Fibroblast of lung (primary cell): Measurements from ENCODE around the gene IL6R. TPM values are rescaled to one million over a fixed set of nuclear protein-coding genes. Genes with fewer than 3 reads are reported as not detected.

ENCODE experiments used
- DNase-seq, 2 donors: peaks; one replicate each; pipeline versions ENCODE4 v3.0.0 to v3.0.0-alpha.2; 2010; ENCODE audit warnings: low read depth in 2 of 2
- H2AFZ ChIP-seq: 2 replicates; pipeline ENCODE4 v1.5.1; 2012; ENCODE audit warnings: low read length, control low read depth, inconsistent platforms
- H3K27ac ChIP-seq: 2 replicates; pipeline ENCODE4 v1.5.1; 2011; ENCODE audit warnings: low read length, control low read depth; ENCODE audit not compliant: insufficient read depth
- H3K27me3 ChIP-seq: 2 replicates; pipeline ENCODE4 v1.5.1; 2011; ENCODE audit warnings: mild to moderate bottlenecking, low read length; ENCODE audit not compliant: control insufficient read depth, insufficient read depth
- H3K36me3 ChIP-seq: 2 replicates; pipeline ENCODE4 v1.5.1; 2011; ENCODE audit warnings: low read length; ENCODE audit not compliant: control insufficient read depth, insufficient read depth
- H3K4me1 ChIP-seq: 2 replicates; pipeline ENCODE4 v1.5.1; 2011; ENCODE audit warnings: low read length; ENCODE audit not compliant: control insufficient read depth, insufficient read depth; ENCODE audit errors: extremely low read depth
- H3K4me2 ChIP-seq: 2 replicates; pipeline ENCODE4 v1.5.1; 2011; ENCODE audit warnings: low read length, control low read depth; ENCODE audit not compliant: insufficient read depth; ENCODE audit errors: extremely low read depth
- H3K4me3 ChIP-seq, 4 experiments: fragments of 200-600 bp in 1 of 4; sonication (generic) in 1 of 4; replicated peaks in 1 of 4; 2 replicates each; pipeline ENCODE4 v1.5.1; 2011 to 2016; ENCODE audit warnings: low read length in 4 of 4, low read depth in 3 of 4, mild to moderate bottlenecking in 3 of 4, control low read depth in 2 of 4, inconsistent platforms in 1 of 4, mixed read lengths in 1 of 4; ENCODE audit not compliant: insufficient read depth in 1 of 4; ENCODE audit errors: control extremely low read depth in 1 of 4
- H3K79me2 ChIP-seq: 2 replicates; pipeline ENCODE4 v1.5.1; 2012; ENCODE audit warnings: mild to moderate bottlenecking, low read length, inconsistent platforms; ENCODE audit not compliant: control insufficient read depth, insufficient read depth
- H3K9ac ChIP-seq: 2 replicates; pipeline ENCODE4 v1.5.1; 2011; ENCODE audit warnings: mild to moderate bottlenecking, low read length, control low read depth; ENCODE audit not compliant: insufficient read depth
- H3K9me3 ChIP-seq: 2 replicates; pipeline ENCODE4 v1.5.1; 2012; ENCODE audit warnings: low read depth, low read length; ENCODE audit not compliant: control insufficient read depth, insufficient read depth
- H4K20me1 ChIP-seq: 2 replicates; pipeline ENCODE4 v1.5.1; 2011; ENCODE audit warnings: low read length; ENCODE audit not compliant: control insufficient read depth, insufficient read depth; ENCODE audit errors: extremely low read depth
- EZH2 ChIP-seq: IDR thresholded peaks from 2 replicates; pipeline ENCODE4 v1.5.1; 2012; ENCODE audit warnings: low read length, control low read depth, mild to moderate bottlenecking; ENCODE audit errors: missing control alignments
- polyA plus RNA-seq, 2 donors: library from polyadenylated mRNA; depleted of rRNA in 1 of 2; stranded (reverse) in 1 of 2; unstranded in 1 of 2; fragments of >200 nt; gene quantifications; 2 replicates each; pipeline ENCODE4 v1.2.1, GENCODE V29; 2011 to 2012; ENCODE audit warnings: missing spikeins in 1 of 2
- total RNA-seq: library from RNA; depleted of rRNA; stranded (reverse); fragments of >200 nt; gene quantifications from 2 replicates; pipeline ENCODE4 v1.2.1, GENCODE V29; 2014
- TF ChIP-seq, protein P1 (sequence below), 2 donors: IDR thresholded peaks in 1 of 2; conservative IDR thresholded peaks in 1 of 2; 1 replicate in 1 of 2; 2 replicates in 1 of 2; pipeline ENCODE4 v1.5.1; 2011 to 2012; ENCODE audit warnings: low read length in 2 of 2, control low read depth in 1 of 2, inconsistent platforms in 1 of 2, low read depth in 1 of 2, mild to moderate bottlenecking in 1 of 2

Gene IL6R
- total and polyA plus RNA-seq, 2 donors (not counting 1 experiment from before 2014, with no cell fraction given), result 21.0 to 22.7 TPM

DNA sequence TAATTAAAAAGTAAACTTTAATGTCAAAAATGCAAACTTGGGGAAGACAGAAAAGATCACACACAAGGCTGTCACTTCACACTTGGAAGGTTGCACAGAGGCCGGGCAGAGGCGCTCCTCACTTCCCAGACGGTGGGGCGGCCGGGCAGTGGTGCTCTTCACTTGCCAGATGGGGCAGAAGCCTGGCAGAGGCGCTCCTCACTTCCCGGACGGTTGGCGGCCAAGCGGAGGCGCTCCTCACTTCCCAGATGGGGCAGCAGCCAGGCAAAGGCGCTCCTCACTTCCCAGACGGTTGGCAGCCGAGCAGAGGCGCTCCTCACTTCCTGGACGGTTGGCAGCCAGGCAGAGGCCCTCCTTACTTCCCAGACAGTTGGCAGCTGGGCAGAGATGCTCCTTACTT is 25.8 kb upstream of the IL6R start:
- no peak for DNase-seq
- TF ChIP-seq, protein P1, sequence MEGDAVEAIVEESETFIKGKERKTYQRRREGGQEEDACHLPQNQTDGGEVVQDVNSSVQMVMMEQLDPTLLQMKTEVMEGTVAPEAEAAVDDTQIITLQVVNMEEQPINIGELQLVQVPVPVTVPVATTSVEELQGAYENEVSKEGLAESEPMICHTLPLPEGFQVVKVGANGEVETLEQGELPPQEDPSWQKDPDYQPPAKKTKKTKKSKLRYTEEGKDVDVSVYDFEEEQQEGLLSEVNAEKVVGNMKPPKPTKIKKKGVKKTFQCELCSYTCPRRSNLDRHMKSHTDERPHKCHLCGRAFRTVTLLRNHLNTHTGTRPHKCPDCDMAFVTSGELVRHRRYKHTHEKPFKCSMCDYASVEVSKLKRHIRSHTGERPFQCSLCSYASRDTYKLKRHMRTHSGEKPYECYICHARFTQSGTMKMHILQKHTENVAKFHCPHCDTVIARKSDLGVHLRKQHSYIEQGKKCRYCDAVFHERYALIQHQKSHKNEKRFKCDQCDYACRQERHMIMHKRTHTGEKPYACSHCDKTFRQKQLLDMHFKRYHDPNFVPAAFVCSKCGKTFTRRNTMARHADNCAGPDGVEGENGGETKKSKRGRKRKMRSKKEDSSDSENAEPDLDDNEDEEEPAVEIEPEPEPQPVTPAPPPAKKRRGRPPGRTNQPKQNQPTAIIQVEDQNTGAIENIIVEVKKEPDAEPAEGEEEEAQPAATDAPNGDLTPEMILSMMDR (conservative IDR thresholded peaks at IDR 0.05 in 1 of 2, IDR thresholded peaks at IDR 0.05 in 1 of 2; ENCODE audit: low read depth in 1 of 2, low read length in 2 of 2), result no peak
- no peak for TF ChIP-seq EZH2
- H3K9me3 ChIP-seq, result no peaks in the 10 kb centered on the region

DNA sequence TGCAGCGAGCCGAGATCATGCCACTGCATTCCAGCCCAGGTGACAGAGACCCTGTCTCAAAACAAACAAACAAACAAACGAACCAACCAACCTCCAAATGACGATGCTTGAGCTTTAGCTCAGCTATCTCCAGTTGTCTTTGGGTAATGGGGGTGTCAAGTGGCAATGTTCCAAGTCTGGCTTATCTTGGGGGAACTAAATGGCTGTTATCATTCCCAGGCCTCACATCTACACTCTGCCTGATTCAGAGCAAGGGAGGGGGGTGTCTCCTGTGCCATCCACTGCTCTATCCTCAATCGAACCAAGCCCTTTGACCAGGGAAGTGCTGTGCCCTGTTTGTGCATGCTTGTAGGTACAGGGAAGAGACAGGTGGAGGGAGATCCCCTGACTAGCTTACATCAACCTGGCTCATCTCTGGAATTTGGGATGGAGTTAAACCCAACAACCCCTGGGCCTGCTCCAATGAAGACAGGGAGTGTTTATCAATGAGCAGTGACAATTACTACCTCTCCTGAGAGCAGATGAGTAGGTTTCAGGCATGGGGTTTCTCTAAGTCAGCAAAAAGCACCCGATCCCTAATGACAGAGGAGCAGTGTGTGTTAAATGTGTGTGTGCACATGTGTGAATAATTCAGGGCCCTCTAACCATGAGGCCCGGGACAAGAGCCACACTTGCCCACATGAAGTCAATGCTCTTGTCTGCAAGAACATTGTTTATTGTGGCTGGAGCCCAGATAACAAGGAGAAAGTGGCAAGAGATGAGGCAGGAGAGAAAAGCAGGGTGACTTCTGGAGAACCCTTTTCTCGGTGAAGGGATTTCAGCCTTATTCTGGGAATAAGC is 20.3 kb upstream of the IL6R start:
- Histone ChIP-seq H4K20me1 (no peaks in the 10 kb centered on the region), H3K4me1 (no peaks in the 10 kb centered on the region), H3K79me2 (no peaks in the 10 kb centered on the region), H3K9ac (no peak overlapping the region), H3K27ac (no peak overlapping the region), H3K36me3 (no peaks in the 10 kb centered on the region), H3K4me2 (no peak overlapping the region), H3K4me3 (no peak overlapping the region), H3K27me3 (peaks cover 8% of the 10 kb centered on the region), H3K9me3 (no peaks in the 10 kb centered on the region), H2AFZ (no peak overlapping the region)
- no peak for DNase-seq
- TF ChIP-seq, protein P1 (conservative IDR thresholded peaks at IDR 0.05 in 1 of 2, IDR thresholded peaks at IDR 0.05 in 1 of 2; ENCODE audit: low read depth in 1 of 2, low read length in 2 of 2), result no peak

More for the DNA sequence above, 25.8 kb upstream of the IL6R start:
- no peak overlapping the region for H2AFZ ChIP-seq
- no peaks in the 10 kb centered on the region for H3K4me1 ChIP-seq
- no peaks in the 10 kb centered on the region for H3K79me2 ChIP-seq
- H3K4me3 ChIP-seq, result no peak overlapping the region
- no peaks in the 10 kb centered on the region for H3K27me3 ChIP-seq
- H3K36me3 ChIP-seq, result no peaks in the 10 kb centered on the region
- no peak overlapping the region for H3K27ac ChIP-seq
- H3K4me2 ChIP-seq, result no peak overlapping the region
- no peaks in the 10 kb centered on the region for H4K20me1 ChIP-seq
- H3K9ac ChIP-seq, result no peak overlapping the region

DNA sequence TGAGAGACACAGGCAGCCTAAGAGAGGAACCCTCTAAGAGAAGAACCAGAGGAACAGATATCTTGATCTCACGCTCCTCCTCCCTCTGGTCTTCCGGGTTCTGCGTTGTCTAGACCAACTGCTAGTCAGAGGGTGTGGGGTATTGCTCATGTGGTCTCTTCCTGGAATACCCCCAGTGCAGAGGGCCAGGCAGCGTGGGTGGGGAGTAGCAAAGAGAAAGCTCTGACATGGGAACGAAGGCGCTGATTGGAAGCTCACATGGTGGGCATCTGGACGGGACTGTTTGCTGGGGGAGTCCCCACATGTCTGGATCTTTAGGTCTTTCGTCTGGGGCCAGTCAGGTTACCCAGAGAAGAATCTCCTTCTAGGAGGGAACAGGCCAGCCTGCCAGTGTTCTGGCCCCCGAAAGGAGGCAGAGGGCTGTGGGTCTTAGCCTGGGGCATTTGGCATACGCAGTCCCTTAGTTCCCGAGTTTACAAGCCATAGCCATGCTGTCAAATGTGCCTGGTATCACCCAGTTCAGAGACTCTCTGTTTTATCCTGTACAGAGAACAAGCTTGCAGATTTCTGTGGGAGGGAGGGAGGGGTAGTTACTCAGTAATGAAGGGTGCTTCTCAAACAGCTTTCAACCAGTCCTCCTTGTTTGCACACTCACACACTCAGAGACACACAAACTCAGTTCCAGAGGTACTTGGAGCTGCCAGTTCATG is 18.3 kb upstream of the IL6R start:
- no peak overlapping the region for H3K4me3 ChIP-seq
- H3K9me3 ChIP-seq, result no peaks in the 10 kb centered on the region
- H3K27me3 ChIP-seq, result peaks cover 8% of the 10 kb centered on the region
- H2AFZ ChIP-seq, result no peak overlapping the region
- H3K79me2 ChIP-seq, result no peaks in the 10 kb centered on the region
- no peak overlapping the region for H3K9ac ChIP-seq
- no peak overlapping the region for H3K4me2 ChIP-seq
- H3K4me1 ChIP-seq, result no peaks in the 10 kb centered on the region
- TF ChIP-seq, protein P1 (conservative IDR thresholded peaks at IDR 0.05 in 1 of 2, IDR thresholded peaks at IDR 0.05 in 1 of 2; ENCODE audit: low read depth in 1 of 2, low read length in 2 of 2), result no peak
- no peak for TF ChIP-seq EZH2
- no peaks in the 10 kb centered on the region for H3K36me3 ChIP-seq
- DNase-seq, result no peak
- H3K27ac ChIP-seq, result no peak overlapping the region
- H4K20me1 ChIP-seq, result no peaks in the 10 kb centered on the region
